Inferior parietal cortex (tissue), 1 donor: ENCODE measurements around the gene XPO6.

ENCODE experiments used
- DNase-seq: peaks from one replicate; pipeline ENCODE4 v3.0.0-alpha.2; 2016; ENCODE audit errors: extremely low spot score

XPO6 gene

DNA sequence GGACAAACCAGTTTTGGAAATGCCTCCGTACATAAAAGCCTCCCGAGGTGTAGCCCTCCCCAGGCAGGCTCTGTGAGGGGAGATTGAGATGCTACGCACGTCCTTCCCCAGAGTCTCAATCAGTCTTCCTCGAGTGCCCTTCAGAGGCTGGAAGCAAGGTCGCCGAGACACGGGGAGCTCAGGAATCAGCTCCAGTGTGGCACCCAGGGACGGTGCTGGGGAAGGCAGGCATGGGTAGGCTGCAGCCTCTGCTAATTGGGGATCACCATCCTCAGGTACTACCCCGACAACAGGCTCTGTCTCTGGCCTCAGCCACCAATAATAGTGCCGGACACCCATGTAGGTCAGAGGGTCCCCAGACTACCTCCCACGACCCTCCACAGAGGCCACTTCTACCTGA, 120.1 kb downstream of the XPO6 start:
- DNase-seq = no peak

DNA sequence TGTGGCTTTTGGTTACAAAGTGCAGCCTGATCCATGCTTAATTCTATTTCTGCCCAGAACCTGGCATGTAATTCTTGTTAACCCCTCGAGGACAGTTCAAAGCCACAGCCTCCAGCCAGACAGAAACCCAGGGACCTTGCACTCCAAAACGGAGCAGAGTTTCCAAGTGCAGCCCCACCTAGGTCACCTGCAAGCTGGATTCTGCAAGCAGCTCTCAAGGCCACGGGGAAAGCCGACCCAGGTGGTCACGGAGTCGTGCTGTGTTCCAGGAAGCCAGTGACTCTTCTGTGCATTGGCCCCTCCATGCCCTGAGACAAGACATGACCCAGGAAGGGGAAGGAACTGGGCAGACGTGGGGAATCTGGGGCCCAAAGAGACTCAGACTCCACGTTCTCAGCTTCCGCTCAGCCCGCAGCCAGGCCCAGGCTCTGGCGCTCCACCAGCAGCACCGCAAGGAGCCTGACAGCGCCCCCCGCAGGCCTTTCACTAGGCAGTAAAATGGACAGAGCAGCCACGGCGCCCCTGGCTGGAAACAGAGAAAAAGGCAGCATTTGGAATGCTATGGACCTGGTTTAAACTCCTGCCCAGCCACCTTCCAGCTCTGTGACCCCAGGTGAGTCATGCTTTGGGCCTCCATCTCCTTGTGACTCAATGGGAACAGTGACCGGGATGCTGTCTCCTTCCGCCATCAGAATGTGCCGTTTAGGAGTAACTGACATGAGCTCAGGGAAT, 121.0 kb downstream of the XPO6 start:
- no peak for DNase-seq

DNA sequence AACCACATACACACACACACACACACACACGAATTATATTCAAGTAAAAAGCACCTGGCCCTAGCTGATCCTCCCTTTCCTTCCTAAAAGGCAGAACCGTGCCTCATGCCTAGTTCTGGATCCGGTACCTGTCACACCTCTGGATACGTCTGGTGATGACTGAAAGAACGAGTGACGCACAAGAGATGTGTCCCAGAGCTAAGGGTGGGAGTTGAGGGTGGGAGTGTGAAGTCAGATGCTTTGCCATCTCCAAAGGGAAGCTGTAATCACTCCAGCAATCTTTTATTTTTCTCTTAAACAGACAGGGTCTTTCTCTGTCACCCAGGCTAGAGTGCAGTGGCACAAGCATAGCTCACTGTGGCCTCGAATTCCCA, 121.8 kb downstream of the XPO6 start:
- DNase-seq = no peak

DNA sequence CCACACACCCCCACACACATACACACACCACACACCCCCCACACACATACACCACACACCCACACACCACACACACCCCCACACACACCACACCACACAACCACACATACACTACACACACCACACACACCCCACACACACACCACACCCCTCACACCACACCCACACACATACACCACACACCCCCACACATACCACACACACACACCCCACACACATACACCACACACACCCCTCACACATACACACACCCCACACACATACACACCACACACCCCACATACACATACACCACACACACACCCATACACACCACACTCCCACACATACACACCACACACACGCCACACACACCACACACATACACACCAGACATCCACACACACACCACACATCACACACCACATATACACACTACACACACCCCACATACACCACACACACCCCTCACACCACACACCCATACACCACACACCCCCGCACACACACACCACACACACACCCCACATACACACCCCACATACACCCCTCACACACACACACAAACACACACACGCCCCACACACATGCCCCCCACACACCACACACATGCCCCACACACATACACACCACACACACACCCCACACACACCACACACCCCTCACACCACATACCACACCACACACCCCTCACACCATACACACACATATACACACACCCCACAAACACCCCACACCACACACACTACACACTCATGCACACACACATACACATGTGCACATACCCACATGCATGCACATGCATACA, 122.4 kb downstream of the XPO6 start:
- DNase-seq = no peak

DNA sequence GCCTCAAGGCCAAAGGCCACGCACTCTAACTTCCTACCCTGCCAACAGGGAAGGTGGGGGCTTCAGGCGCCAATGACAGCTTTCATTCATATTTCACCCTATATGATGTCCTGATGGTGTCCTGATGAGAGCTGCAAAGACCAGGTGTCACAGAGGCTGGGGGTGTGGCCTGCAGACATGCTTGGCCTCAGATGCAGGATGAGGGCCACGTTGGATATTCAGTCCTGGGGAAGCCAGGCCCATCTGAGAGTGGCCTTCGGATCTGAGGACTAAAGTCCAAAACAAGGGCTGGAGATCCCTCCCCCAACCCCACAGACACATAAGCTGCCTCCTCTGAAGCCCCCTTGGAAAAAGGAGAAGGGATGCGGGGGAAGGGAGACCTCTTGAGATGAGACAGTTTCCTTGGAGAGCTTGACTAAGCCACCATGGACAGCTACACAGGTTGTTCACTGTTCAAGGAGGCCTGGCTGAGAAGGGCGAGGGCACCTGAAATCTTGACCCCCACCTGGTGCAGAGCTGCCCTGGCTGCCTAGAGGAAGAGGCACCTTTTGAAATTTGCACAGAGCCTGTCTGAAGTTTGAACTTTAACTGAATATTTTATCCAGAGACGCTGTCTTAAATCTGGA, 124.0 kb downstream of the XPO6 start:
- DNase-seq = no peak

GRCh38 chr16:28087140-28087660, 124.6 kb downstream of the XPO6 start:
- no peak for DNase-seq

- no peak for DNase-seq
Measured at GRCh38 chr16:28086186-28087139, 125.3 kb downstream of the XPO6 start.

GRCh38 chr16:28085389-28086171, 126.2 kb downstream of the XPO6 start:
- DNase-seq = no peak

- DNase-seq = no peak
Measured at GRCh38 chr16:28084209-28084608, 127.6 kb downstream of the XPO6 start.

GRCh38 chr16:28082624-28083023, 129.1 kb downstream of the XPO6 start:
- no peak for DNase-seq

- DNase-seq = no peak
Measured at GRCh38 chr16:28081391-28081968, 130.3 kb downstream of the XPO6 start.

GRCh38 chr16:28078261-28078660, 133.5 kb downstream of the XPO6 start:
- DNase-seq = no peak

GRCh38 chr16:28073836-28074235, 137.9 kb downstream of the XPO6 start:
- DNase-seq = no peak

DNA sequence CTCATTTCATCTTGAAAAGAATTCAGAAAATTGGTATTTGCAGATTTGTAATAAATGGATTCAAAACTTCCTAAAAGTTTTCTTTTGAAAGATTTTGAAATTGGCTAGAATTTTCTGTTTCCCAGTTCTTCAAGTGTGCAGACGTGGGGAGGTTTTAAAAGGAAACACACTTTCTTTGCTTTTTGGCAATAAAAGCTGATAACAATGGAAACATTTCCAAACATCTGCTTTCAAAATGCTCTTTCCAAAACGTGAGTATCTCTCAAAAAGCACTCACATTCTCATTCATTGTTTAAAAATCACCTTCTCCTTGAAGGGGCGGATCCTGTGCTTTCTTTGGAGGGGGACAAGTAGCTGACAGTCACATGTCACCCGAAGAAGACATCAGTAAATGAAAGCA, 139.7 kb downstream of the XPO6 start:
- DNase-seq = no peak

DNA sequence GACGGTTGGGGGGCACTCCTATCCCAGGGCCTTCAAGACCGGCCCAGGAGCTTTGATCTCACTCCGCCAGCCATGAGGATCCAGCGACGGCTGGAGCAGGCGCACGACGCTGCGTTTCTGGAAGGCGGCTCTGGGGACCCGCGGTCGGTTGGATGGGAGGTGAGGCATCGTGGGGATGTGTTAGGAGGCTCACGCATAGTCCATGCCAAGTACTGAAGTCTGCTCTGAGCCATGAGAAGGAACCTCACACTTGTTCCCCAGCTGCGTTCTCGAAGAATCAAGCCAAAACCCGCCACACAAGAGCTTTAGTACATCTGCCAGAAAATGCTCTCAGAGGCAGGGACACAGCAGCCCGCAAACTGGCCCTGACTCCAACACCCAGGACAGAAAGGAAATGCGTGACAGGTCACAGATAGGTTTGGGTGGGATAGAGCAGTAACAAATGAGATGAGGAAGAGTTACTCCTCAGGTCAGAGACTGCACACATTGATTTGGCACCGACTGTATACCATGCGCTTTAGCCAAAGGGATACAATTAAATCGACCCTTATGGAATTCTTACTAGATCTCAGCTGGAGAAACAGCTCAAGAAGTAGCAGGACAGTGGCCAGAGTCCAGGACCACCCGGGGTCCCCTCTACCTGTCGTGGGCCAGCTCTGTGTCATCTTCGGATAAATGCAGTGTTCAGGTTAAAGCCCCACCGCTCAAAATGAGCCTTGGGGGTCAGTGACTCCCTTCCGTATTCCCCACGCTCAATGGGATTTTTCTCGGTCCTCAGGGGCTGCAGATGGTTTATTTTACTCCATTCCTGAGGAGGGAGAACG, 141.6 kb downstream of the XPO6 start:
- DNase-seq = no peak

- DNase-seq = no peak
Measured at GRCh38 chr16:28068976-28069375, 142.8 kb downstream of the XPO6 start.

DNA sequence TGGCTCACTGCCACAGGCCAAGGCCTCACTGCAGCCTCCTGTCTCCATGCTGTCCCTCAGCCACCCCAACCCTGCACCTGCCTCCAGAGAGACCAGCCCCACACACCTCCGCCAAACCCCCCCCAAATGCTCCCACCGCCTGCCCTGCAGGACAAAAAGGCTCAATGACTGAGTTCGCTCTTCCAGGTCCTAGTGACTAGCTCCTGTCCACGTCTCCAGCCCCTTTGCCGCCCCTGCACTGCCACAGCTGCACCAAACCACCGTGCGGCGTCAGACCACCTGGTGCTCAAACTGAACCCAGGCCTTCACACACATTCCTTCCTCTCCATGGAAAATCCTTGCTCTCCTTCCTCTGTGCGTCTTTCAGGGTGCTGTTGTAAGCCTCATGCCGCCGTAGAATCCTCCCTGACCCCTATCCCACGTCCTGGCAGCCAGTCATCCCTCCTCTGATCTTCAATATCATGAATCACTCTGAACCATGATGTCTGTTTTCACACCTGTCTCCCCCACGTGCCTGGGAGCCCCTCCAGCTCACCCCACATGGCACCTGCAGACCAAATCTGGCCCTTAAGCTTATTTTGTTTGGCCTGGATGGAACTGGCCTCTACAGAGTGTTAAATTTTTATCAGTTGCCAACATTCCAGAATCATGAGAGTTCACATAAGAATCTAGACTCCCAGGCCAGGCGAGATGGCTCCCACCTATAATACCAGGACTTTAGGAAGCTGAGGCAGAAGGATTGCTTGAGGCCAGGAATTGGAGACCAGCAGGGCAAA, 144.0 kb downstream of the XPO6 start:
- no peak for DNase-seq

GRCh38 chr16:28064706-28065249, 147.0 kb downstream of the XPO6 start:
- DNase-seq = no peak
